MM.1S (cell line): ENCODE data around the gene CSDE1.
"Not testable (repeated sequence)": the region's sequence is repeated elsewhere in the genome, so short reads cannot be mapped to it uniquely, and the experiment has no call there.

ENCODE experiments used
- DNase-seq: peaks from one replicate; pipeline ENCODE4 v3.0.0-alpha.2; 2015
- H2AFZ ChIP-seq: fragments of 300-600 bp; sonication (generic); 2 replicates; pipeline ENCODE4 v1.6.0; 2016; ENCODE audit warnings: antibody characterized with exemption, low read length
- H3F3A ChIP-seq: fragments of 300-600 bp; sonication (generic); 2 replicates; pipeline ENCODE4 v1.6.1; 2016; ENCODE audit warnings: mild to moderate bottlenecking, antibody characterized with exemption, low read length, moderate library complexity, mixed read lengths; ENCODE audit not compliant: insufficient read depth
- H3K27ac ChIP-seq: fragments of 300-600 bp; sonication (generic); 2 replicates; pipeline ENCODE4 v1.5.1; 2016; ENCODE audit warnings: mild to moderate bottlenecking, low read length
- H3K27me3 ChIP-seq: fragments of 300-600 bp; sonication (generic); replicated peaks from 2 replicates; pipeline ENCODE4 v1.6.0; 2016; ENCODE audit warnings: low read length; ENCODE audit not compliant: insufficient read depth
- H3K36me3 ChIP-seq: fragments of 300-600 bp; sonication (generic); replicated peaks from 2 replicates; pipeline ENCODE4 v1.6.1; 2016; ENCODE audit warnings: mild to moderate bottlenecking, low read length, mixed read lengths; ENCODE audit not compliant: insufficient read depth
- H3K4me1 ChIP-seq: fragments of 300-600 bp; sonication (generic); 2 replicates; pipeline ENCODE4 v1.6.1; 2016; ENCODE audit warnings: low read length, mixed read lengths
- H3K4me2 ChIP-seq: fragments of 300-600 bp; sonication (generic); 2 replicates; pipeline ENCODE4 v1.6.0; 2016; ENCODE audit warnings: low read depth, low read length
- H3K4me3 ChIP-seq: fragments of 300-600 bp; sonication (generic); 2 replicates; pipeline ENCODE4 v1.5.1; 2016; ENCODE audit warnings: low read length, mixed read lengths
- H3K79me2 ChIP-seq: fragments of 300-600 bp; sonication (generic); 2 replicates; pipeline ENCODE4 v1.6.1; 2016; ENCODE audit warnings: mixed run types, low read length, mixed read lengths
- H3K9ac ChIP-seq: fragments of 300-600 bp; sonication (generic); 2 replicates; pipeline ENCODE4 v1.6.1; 2016; ENCODE audit warnings: low read length, mixed read lengths
- H3K9me2 ChIP-seq: fragments of 300-600 bp; sonication (generic); replicated peaks from 2 replicates; pipeline ENCODE4 v1.6.1; 2016; ENCODE audit warnings: mild to moderate bottlenecking, low read length, mixed read lengths; ENCODE audit not compliant: insufficient read depth
- H3K9me3 ChIP-seq: fragments of 300-600 bp; sonication (generic); replicated peaks from 2 replicates; pipeline ENCODE4 v1.6.1; 2016; ENCODE audit warnings: mild to moderate bottlenecking, low read length, mixed read lengths; ENCODE audit not compliant: insufficient read depth
- H4K20me1 ChIP-seq: fragments of 300-600 bp; sonication (generic); 2 replicates; pipeline ENCODE4 v1.6.1; 2016; ENCODE audit warnings: mild to moderate bottlenecking, low read length, moderate library complexity, mixed read lengths; ENCODE audit not compliant: insufficient read depth
- CTCF ChIP-seq: fragments of 300-600 bp; sonication (generic); IDR thresholded peaks from 2 replicates; pipeline ENCODE4 v1.5.1; 2016; ENCODE audit warnings: antibody characterized with exemption, low read length, mixed read lengths
- EZH2 ChIP-seq: fragments of 300-600 bp; sonication (generic); optimal IDR thresholded peaks from 2 replicates; pipeline ENCODE3; 2017; ENCODE audit warnings: low read depth, mild to moderate bottlenecking, antibody characterized with exemption, low read length, mixed read lengths
- EZH2phosphoT487 ChIP-seq: fragments of 300-600 bp; sonication (generic); IDR thresholded peaks from 2 replicates; pipeline ENCODE4 v1.6.1; 2018; ENCODE audit warnings: antibody characterized with exemption, low read length

Gene CSDE1

GRCh38 chr1:114755006-114755931, 2.5 kb downstream of the CSDE1 start:
- peaks cover 42% of the 10 kb centered on the region for H4K20me1 ChIP-seq
- no peaks in the 10 kb centered on the region for H3K9me2 ChIP-seq
- peaks cover 73% of the 10 kb centered on the region for H3K79me2 ChIP-seq
- peak; percentile 7 for DNase-seq
- no peak overlapping the region for H2AFZ ChIP-seq
- H3K4me1 ChIP-seq, result peaks cover 38% of the 10 kb centered on the region
- peak overlapping the region; percentile 99 for H3K4me3 ChIP-seq
- H3F3A ChIP-seq, result peaks cover 19% of the 10 kb centered on the region
- no peaks in the 10 kb centered on the region for H3K9me3 ChIP-seq
- TF ChIP-seq CTCF (no peak), EZH2 (no peak), EZH2phosphoT487 (no peak)
- peak overlapping the region; percentile 82 for H3K4me2 ChIP-seq
- H3K27me3 ChIP-seq, result no peaks in the 10 kb centered on the region
- no peaks in the 10 kb centered on the region for H3K36me3 ChIP-seq
- peak overlapping the region; percentile 42 for H3K9ac ChIP-seq
- H3K27ac ChIP-seq, result peak overlapping the region; percentile 92

GRCh38 chr1:114753702-114754101, 4.1 kb downstream of the CSDE1 start:
- Histone ChIP-seq H4K20me1 (peaks cover 55% of the 10 kb centered on the region), H3K79me2 (peaks cover 88% of the 10 kb centered on the region), H3F3A (peaks cover 19% of the 10 kb centered on the region), H3K4me1 (peaks cover 38% of the 10 kb centered on the region), H3K4me2 (peak overlapping the region; percentile 82; the same call in 1 of the 2 replicates)
- not testable (repeated sequence) for H3K9ac ChIP-seq, H3K36me3 ChIP-seq, H3K9me3 ChIP-seq, H3K27ac ChIP-seq, H3K4me3 ChIP-seq, H2AFZ ChIP-seq, DNase-seq, H3K9me2 ChIP-seq, H3K27me3 ChIP-seq

- H3K9ac ChIP-seq, result no peak overlapping the region
- DNase-seq, result no peak
- peaks cover 55% of the 10 kb centered on the region for H4K20me1 ChIP-seq
- H3K79me2 ChIP-seq, result peaks cover 94% of the 10 kb centered on the region
- TF ChIP-seq CTCF (no peak), EZH2phosphoT487 (no peak), EZH2 (no peak)
- no peaks in the 10 kb centered on the region for H3K9me2 ChIP-seq
- peaks cover 19% of the 10 kb centered on the region for H3F3A ChIP-seq
- H3K27ac ChIP-seq, result no peak overlapping the region
- peaks cover 33% of the 10 kb centered on the region for H3K4me1 ChIP-seq
- no peaks in the 10 kb centered on the region for H3K27me3 ChIP-seq
- H2AFZ ChIP-seq, result no peak overlapping the region
- peaks cover 5% of the 10 kb centered on the region; the same call in 1 of the 2 replicates for H3K36me3 ChIP-seq
- H3K4me2 ChIP-seq, result no peak overlapping the region
- H3K9me3 ChIP-seq, result no peaks in the 10 kb centered on the region
- H3K4me3 ChIP-seq, result no peak overlapping the region
Measured at GRCh38 chr1:114753143-114753542, 4.6 kb downstream of the CSDE1 start.

- Histone ChIP-seq H3F3A (peaks cover 5% of the 10 kb centered on the region; the same call in 1 of the 2 replicates), H3K4me1 (peaks cover 33% of the 10 kb centered on the region; the same call in 1 of the 2 replicates), H3K4me3 (no peak overlapping the region), H3K9me2 (no peaks in the 10 kb centered on the region), H3K9me3 (no peaks in the 10 kb centered on the region), H3K4me2 (no peak overlapping the region), H4K20me1 (peaks cover 55% of the 10 kb centered on the region), H3K27ac (no peak overlapping the region), H3K27me3 (no peaks in the 10 kb centered on the region), H2AFZ (no peak overlapping the region), H3K36me3 (peaks cover 5% of the 10 kb centered on the region; the same call in 1 of the 2 replicates), H3K79me2 (peaks cover 100% of the 10 kb centered on the region), H3K9ac (no peak overlapping the region)
- no peak for TF ChIP-seq EZH2
- no peak for TF ChIP-seq CTCF
- no peak for TF ChIP-seq EZH2phosphoT487
- DNase-seq, result no peak
Measured at GRCh38 chr1:114750780-114751179, 7.0 kb downstream of the CSDE1 start.
